GM18868 (cell line): Measurements from ENCODE around the gene PLS1.

ENCODE experiments used
- ATAC-seq: cut with Tn5 transposase; IDR thresholded peaks from one replicate; pipeline ENCODE4 v1.9.1; 2021; ENCODE audit warnings: mild to moderate bottlenecking, moderate library complexity; ENCODE audit not compliant: unreplicated experiment

PLS1 gene

DNA sequence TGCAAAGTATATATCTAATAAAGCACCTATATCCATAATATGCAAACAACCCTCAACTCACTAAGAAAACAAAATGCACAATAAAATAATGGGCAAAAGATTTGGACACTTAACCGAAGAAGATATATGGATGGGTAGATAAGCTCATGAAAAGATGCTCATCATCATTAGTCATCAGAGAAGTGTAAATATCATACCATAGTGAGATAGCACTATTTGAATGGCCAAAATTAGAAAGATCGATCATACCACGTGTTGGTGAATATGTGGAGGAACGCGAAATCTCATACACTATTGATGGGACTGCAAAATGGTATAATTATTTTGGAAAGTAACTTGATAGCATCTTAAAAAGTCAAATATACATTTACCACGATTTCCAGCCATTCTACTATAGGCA lies 40.5 kb downstream of the PLS1 start:
- no peak for ATAC-seq

DNA sequence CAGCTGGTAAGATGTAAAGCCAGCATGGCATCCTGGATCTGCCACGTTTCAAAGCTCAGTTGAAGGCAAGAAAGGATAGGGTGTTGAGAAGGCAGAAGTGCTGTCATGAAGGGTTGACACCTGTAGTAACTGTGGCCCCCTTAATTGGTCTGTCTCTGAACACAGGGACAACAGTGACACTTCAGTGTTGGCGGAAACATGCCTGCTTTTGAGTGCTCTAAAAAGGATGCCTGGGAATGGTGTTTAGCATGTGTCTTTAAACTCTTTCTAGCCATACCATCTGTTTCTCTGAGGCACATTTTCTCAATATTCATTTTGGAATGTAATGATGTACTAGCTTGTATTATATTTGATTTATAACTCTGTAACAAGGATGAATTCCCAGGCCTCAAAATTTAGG lies 42.1 kb downstream of the PLS1 start:
- ATAC-seq = no peak

DNA sequence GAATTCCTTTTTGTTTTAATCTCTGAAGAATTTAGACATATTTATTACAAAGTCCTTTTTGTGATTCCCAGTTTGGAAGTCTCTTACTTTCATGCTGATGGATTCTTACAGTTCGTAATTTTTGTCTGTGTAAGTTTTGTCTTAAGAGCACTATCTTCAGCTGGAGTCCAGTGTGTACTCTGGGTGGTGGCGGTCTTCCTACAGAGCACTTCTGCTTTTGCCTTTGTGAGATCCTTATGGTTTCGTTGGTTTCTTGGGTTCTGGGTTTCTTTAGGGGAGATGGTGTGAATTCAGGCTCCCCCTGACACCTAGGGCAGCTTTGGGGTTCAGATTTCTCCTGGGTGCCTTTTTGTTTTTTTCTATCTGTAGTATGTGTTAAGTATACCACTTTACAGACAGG lies 45.3 kb downstream of the PLS1 start:
- no peak for ATAC-seq

DNA sequence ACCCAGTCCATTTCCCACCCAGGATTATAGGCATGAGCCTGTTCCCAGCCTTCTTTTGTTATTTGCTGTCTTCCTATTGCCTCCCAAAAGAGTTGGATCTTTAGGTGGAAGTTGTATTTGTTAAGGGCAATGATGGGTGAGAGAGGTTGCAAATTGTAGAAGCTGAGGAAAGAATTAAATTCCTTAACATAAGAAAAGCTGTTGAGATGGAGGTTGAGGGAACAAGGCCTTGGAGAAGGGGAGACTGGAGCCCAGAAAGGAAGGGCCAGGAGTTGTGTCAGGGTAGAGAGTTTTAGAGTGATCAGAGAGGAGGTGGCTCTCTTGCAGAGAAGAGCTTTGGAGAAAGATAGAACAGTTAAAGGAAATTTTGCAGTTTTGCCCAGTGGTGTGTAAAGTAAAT lies 46.8 kb downstream of the PLS1 start:
- ATAC-seq = no peak

DNA sequence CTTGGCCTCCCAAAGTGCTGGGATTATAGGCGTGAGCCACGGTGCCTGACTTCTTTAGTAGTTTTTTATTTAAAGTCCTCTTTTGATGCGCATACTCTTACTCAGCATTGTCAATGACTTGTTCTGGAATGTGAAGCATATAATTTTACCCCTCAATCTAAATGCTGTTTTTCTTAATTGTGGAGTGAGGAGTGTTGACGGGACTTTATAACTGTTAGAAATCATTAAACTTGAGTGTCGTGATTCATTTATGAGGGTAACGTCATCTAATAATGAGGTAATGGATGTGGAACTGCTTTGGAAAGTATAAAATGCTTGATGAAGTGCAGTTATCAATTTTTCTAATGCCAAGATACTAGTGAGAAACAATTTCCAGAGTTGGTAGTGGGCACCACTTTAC lies 48.3 kb downstream of the PLS1 start:
- ATAC-seq = no peak

DNA sequence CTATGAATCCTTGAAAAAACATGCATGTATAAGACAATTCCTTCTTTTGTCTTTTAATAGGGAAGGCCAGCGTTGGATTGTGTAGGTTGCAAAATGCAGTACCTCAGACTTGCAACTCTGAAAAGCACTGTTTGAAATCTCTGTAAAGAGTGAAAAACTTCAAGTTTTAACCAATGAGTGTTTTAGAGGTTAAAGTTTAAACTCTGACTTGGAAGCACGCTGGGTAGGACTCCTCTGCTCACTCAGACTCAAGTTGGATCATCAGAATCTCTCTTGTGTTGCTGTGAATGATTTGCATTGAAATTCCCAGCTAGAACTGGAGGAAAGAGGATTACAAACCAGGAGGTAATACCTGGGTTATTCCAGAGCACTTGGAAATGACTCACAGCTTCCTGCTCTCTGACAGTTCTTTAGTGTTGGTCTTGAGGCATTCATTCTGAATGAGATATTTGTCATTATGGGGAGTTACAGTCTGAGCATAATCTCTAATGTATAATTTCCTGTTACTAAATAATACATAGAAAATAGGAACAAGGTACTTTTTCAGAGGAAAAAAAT lies 49.1 kb downstream of the PLS1 start:
- ATAC-seq = no peak

DNA sequence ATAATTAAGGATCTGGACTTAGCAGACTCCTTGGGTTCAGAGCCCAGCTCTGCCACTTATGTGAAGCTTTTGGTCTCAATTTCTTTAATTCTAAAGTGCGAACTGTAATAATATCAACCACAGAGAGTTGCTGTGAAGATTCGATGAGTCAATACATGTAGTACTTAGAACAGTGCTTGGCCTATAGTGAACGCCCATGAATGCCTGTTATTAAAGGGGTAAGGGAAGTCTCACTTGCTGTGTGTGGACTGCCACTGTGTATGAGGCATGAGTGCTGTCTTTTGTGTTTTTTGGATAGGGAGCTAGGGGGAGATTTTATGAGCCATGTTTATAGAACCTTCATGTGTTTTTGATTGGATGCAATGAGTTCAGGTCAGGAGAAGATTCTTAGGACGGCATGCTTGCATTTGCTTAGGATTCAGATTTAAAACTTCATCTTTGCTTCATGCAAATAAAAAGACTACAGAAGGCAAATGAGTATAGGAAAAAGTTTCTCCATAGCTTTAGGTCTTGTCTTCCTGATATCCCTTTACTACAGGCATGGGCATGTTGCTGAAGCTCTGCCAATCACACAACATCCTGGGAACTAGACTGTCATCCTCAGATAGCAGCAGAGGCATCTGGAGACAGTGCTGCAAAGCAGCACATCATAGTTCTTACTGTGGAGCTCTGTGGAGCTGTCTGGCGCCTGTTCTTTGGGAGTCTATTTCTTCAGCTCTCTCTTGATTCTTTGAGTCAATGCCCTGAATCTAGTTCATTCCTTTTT lies 50.0 kb downstream of the PLS1 start:
- ATAC-seq = no peak

DNA sequence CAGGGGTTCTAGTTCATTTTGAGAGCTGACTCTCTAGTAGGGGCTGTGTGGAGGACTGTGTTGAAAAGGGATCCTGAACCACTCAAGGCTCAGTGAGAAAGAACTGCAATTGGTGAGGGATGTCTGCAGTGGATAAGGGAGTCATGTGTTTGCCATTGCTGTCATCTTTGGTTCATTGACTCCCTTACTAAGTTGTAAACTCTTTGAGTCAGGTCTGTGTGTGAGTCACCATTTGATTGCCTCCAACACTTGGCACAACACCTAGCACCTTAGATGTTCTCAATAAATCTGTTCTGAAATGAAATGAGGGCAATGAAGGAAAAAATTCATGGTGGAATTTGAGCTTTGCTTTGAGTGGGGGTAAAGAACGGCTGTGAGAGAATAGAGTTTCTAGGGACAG lies 51.7 kb downstream of the PLS1 start:
- no peak for ATAC-seq

DNA sequence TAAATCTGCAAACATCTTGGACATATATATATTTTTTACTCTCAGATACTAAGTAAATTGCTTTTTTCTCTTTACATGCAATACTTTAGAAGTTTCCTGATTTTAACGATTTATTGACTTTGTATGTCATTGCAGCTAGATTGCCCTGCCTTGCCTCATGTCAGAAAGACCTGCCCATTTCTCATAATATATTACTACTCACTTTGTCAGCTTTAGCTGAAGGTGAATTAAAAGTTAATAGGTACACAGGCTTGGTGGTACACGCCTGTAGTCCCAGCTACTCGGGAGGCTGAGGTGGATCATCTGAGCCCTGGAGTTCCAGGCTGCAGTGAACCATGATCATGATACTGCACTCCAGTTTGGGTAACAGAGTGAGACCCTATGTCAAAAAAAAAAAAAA lies 52.8 kb downstream of the PLS1 start:
- no peak for ATAC-seq

DNA sequence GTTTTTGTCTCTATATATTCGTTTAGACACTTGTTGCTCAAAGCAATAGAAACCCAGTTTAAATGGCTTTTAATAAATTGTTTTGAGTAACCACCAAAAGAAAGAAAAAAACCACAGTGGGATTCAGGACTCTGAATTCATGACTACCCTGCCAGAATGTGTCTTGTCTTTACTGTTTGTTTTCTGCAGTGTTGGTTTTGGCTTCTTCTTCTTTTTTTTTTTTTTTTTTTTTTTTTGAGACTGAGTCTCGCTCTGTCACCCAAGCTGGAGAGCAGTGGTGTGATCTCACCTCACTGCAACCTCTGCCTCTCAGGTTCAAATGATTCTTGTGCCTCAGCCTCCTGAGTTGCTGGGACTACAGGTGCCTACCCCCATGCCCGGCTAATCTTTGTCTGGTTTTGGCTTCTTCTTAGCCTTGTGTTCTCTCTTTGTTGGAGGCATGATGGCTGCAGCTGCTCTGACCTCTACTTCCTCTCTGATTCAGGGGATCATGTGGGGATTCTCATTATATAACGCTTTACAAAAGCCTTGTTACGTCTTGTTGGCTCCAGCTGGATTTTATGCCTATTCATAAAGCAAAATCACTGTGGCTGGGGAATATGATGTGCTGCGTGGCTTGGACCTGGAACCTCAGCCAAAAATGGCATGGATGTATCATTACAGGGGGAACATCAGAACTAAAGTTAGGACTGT lies 54.0 kb downstream of the PLS1 start:
- no peak for ATAC-seq

DNA sequence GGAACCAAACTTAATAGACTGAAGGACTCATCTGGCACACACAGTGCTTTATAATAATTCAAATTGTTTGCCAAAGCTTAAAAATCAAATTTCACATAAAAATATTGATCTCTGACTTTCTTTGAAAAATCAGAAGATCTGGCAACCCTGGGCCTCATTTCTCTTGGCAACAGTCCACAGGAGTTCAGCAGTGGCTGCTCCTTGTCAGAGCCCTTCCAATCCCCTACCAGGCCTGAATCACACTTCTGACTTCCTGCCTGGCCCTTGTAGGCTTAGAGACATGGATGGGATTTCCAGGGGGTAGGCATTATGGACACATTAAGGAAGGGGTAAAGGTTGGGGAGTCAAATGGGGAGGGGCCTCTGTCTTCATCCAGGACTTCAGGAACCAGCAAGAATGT lies 55.5 kb downstream of the PLS1 start:
- ATAC-seq = no peak

DNA sequence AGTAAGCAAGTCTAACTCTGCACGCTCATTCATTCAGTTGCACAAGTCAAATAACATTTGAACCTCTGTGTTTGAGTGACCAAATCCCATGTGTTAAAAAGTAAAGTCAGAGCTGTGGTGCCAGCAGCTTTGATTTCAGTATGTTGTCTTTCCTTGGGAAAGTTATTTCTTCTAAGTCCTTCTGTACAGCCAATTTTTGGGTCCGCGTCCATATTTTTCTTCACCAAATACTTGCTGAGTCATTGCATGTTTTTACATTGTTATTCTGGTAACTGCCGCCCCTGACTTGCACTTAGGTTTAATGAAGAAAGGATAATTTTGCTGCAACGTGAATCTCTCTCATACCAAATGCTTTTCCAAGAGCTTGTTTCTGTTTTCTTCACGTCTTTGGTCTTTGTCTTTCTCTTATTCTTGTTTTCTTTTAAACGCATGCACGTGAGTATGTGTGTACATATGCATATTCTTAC lies 56.7 kb downstream of the PLS1 start:
- no peak for ATAC-seq

DNA sequence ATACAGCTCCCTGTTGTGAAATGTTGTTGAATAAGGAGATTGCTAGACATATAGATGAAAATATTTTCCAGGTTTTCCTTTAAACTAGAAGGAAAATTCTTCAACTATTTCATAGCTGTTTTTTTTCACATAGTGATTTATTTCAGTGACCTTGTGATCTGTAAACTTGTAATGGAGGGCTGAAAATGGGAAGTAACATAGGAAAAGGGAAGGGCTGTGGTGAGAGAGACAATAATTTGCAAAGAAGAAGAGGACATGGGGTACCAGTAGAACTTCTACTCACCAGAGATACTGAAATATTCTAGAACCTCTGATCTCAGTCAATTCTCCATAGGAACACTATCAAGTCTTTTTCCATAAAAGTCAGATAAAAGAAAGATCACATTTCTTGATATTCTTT lies 60.4 kb downstream of the PLS1 start:
- no peak for ATAC-seq

DNA sequence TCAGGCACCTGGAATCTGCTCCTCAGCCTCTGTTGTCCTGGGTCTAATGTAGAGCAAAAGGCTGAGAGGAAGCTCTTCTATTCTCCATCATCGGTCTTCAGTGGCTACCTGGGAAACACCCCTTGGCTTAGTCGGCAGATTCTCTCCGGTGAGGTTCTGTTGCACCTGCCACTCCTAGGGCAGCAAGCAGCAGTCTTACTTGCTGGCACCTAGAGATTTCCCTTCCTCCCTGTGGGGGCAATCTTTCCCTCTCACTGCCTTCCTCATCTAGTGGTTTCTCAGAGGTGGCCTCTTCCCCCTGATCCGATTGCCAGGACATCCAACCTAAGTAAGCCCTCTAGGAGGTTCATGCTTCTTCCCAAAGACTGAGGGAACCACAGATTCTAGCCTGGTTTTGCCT lies 60.8 kb downstream of the PLS1 start:
- ATAC-seq = no peak

DNA sequence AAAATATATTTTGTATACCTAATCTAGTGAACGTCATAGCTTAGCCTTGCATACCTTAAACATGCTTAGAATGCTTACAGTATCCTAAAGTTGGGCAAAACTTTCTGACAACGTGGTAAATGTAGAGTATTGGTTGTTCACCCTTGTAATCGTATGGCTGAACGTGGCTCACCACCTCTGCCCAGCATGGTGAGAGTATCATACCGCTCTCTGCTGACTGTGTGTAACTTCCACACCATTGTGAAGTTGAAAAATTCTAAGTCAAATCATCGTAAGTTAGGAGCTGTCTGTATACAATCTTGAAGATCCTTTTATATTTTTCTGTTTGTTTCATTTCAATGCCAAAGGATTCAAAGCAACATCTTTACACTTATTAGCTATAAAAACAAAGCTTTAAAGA lies 64.2 kb downstream of the PLS1 start:
- no peak for ATAC-seq

DNA sequence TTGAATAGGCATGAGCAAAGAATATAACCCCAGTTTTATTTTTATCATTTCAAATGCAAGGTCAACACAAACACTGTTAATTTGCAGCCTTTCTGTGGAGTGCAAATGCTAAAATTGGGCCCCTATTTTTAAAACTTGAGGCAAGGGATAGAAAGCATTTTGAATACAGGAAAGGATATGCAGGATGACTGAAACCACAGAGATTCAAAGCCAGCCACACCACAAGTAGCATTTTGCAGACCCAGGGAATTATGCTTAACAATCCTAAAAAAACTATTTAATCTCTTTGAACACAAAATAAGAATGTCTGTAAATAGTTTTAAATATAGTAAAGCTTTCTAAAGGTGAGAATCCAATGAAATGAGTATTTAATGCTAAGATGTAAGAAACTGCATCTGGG lies 64.7 kb downstream of the PLS1 start:
- ATAC-seq = no peak

DNA sequence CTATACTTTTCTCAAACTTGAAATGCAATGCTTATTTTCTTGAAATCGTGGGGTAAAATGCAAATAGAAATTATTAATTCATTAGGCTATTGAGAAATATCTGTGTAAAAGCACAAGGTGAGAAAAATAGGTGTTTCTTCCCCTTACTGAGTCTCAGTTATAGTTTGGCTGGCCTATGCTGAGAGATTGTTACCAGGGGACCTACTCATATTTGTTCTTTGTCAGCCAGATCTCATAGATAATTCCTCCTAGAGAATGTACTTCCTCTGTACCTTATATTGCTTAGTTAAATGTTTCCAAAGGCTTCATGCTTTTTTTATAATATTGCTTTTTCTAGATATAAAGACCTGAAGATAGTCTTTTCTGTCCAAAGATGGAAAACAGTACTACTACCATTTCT lies 67.7 kb downstream of the PLS1 start:
- ATAC-seq = no peak

DNA sequence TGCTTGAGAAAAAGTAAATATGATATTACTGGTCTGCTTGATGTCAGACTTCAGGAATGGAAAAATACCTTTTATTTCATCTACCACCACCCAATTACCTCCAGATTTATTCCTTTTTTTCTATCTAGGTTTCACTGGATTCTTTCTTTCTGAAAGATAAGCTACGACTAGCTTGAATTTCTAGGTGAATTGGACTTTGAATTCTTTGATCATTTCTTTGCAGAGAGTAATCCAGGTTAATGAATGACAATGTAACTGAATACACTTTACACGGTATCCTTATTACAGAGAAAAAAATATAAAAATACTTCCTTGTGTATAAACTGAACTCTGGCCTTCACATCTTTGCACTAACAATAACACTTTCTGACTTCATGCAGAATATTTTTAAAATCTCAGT lies 68.1 kb downstream of the PLS1 start:
- ATAC-seq = no peak

DNA sequence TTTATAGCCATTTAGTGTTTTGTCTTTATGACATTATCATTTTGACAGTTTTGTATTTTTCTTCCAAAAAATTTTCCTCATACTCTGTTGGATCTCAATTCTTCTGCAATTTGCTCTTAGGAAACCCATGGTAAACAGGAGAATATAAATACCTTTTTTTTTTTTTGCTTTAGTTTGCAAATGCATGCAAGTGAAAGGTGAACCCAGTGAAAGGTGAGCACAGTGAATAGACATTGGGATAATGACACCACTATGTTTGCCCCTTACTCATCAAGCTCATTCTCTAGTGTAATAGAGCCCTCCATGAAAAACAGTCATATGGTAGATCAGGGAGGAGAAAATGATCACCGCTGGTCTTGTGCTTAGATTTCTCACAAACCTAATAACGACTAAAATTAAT lies 68.6 kb downstream of the PLS1 start:
- ATAC-seq = no peak

DNA sequence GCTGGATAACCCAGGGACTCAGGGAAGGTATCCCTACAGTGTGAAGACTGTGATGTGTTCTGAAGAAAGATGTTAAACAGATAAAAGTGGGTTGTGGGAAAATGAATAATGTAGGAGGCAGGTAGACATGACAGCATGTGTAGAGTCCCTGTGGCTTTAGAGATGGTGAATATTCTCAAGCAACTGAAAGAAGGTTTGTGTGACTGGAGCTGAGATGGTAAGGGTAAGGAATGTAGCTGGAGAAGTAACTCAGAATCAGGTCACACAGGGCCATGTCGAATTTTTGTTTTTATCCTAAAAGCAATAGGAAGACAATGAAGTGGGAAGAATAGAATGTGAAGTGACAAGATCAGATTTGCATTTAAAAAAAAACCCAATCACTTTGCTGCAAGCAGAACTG lies 73.9 kb downstream of the PLS1 start:
- ATAC-seq = no peak

DNA sequence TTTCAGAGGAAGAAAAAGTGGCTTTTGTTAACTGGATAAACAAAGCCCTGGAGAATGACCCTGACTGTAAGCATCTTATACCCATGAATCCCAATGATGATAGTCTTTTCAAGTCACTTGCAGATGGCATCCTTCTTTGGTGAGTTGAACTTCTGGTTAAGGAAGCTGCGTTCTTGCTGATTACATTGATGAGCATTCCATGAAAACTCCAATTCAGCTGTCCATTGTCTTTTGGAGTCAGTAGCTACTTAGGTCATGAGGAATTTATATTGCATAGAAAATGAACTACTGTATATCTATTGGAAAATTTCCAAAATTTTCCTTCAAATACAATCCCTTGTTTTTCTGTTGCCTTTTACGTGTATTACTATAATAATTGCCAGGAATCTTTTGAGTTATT lies 80.0 kb downstream of the PLS1 start:
- no peak for ATAC-seq

DNA sequence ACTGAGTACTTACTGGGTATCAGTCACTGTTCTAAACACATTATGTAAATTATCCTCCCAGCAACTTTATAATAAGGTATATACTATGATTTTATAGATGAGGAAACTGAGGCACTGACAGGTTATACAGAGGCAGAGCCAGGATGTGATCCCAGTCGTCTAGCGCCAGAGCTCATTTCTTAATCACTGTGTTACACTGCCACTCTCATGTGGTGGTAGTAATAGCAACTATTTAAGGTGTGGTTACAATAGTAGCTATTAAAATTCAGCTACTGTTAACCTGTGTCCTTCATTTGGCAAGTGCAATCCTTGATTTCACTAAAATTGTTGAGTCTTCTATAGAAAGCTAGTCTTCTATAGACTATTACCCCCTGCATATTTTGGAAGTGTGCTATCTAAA lies 84.5 kb downstream of the PLS1 start:
- ATAC-seq = no peak
